WERI-Rb-1 (cell line): ENCODE data around the gene PTPRT.

Source experiments
- DNase-seq: peaks from one replicate; pipeline ENCODE4 v3.0.0-alpha.2; 2020
- H3K27ac ChIP-seq: fragments of 250-450 bp; sonication (Bioruptor Pico); 2 replicates; pipeline ENCODE4 v1.5.1; 2020; ENCODE audit warnings: mild to moderate bottlenecking, moderate library complexity
- H3K27me3 ChIP-seq: fragments of 250-450 bp; sonication (Bioruptor Pico); 2 replicates; pipeline ENCODE4 v1.5.1; 2021; ENCODE audit warnings: mild to moderate bottlenecking, low read depth, moderate library complexity; ENCODE audit not compliant: insufficient read depth, severe bottlenecking
- H3K36me3 ChIP-seq: fragments of 250-450 bp; sonication (Bioruptor Pico); 2 replicates; pipeline ENCODE4 v1.5.1; 2020; ENCODE audit warnings: mild to moderate bottlenecking, moderate library complexity
- H3K4me3 ChIP-seq: 2 replicates; pipeline ENCODE4 v1.5.1; 2011; ENCODE audit warnings: low read depth, mild to moderate bottlenecking, control low read depth, low read length
- H3K9me3 ChIP-seq: fragments of 250-450 bp; sonication (Bioruptor Pico); 2 replicates; pipeline ENCODE4 v1.5.1; 2021; ENCODE audit warnings: mild to moderate bottlenecking, moderate library complexity; ENCODE audit not compliant: severe bottlenecking
- TF ChIP-seq, protein P1 (sequence below): IDR thresholded peaks from 2 replicates; pipeline ENCODE4 v1.5.1; 2011; ENCODE audit warnings: low read depth, mild to moderate bottlenecking, control low read depth, inconsistent platforms, low read length

PTPRT gene

DNA sequence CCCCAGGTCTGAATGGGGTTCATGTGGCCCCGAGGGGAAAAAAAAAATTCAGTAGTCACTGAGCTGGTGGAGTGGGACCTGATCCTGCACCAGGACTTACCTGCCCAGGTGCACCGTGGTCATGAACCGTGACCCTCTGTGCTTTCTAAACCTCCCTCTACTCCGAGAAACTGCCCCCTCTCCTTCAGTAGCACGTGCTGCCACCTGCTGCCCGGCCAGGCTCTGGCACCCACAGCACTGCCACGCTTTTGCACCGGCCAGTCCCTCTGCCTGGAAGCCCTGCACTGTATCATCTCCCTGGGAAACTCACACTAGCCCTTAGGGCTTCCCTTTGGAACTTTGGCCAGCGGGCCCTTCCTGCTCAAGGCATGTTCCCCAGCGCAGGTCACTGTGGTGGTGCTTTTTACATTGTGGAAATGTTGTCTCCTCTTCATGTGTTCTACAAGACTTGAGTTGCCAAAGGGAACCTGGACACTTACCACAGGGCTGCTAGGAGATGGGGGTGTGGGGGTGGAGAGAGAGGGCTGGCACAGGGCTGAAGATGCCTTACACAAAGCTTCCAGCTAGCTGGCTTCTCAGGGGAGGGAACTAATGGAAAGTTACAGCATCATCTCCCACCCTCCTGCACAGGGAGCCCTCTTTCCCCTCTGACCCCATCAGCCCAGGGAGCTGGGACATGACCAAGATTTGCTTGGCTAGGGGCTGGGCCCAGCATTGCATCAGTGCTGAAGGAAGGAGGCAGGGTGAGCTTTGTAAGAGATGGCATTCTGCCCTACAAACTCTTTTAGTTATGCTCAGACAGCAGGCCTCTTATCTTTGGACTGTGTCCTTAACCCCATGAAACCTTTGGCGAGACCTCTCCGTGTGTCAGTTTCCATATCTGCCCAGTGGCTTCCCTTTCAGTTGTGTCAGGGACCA is 2.5 kb upstream of the PTPRT start:
- TF ChIP-seq, protein P1, sequence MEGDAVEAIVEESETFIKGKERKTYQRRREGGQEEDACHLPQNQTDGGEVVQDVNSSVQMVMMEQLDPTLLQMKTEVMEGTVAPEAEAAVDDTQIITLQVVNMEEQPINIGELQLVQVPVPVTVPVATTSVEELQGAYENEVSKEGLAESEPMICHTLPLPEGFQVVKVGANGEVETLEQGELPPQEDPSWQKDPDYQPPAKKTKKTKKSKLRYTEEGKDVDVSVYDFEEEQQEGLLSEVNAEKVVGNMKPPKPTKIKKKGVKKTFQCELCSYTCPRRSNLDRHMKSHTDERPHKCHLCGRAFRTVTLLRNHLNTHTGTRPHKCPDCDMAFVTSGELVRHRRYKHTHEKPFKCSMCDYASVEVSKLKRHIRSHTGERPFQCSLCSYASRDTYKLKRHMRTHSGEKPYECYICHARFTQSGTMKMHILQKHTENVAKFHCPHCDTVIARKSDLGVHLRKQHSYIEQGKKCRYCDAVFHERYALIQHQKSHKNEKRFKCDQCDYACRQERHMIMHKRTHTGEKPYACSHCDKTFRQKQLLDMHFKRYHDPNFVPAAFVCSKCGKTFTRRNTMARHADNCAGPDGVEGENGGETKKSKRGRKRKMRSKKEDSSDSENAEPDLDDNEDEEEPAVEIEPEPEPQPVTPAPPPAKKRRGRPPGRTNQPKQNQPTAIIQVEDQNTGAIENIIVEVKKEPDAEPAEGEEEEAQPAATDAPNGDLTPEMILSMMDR = peak; percentile 88
- no peak overlapping the region for H3K4me3 ChIP-seq
- no peak overlapping the region for H3K27ac ChIP-seq
- peak; percentile 66 for DNase-seq
- no peaks in the 10 kb centered on the region for H3K36me3 ChIP-seq
- H3K9me3 ChIP-seq = no peaks in the 10 kb centered on the region
- H3K27me3 ChIP-seq = peaks cover 71% of the 10 kb centered on the region

DNA sequence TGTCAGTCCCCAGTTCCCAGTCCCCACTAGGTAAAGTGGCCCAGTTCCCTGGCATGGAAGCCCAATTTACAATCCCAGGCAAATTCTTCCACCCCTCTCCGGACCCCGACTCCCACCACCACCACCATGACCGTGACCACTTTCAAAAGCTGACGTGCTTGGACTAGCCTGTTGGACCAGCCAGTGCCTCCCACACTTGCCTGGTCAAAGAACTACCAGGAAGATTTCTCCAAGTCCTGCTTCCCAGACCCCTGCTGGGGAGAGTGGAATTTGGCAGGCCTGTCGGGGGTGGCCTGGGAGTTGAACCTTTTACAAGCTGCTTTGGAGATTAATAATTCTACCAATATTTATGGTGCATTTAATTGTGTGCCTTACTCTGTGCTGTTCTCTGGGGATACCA is 1.4 kb upstream of the PTPRT start:
- peaks cover 61% of the 10 kb centered on the region for H3K27me3 ChIP-seq
- H3K36me3 ChIP-seq = no peaks in the 10 kb centered on the region
- H3K4me3 ChIP-seq = no peak overlapping the region
- H3K27ac ChIP-seq = no peak overlapping the region
- TF ChIP-seq, protein P1 = no peak
- no peaks in the 10 kb centered on the region for H3K9me3 ChIP-seq
- DNase-seq = no peak

DNA sequence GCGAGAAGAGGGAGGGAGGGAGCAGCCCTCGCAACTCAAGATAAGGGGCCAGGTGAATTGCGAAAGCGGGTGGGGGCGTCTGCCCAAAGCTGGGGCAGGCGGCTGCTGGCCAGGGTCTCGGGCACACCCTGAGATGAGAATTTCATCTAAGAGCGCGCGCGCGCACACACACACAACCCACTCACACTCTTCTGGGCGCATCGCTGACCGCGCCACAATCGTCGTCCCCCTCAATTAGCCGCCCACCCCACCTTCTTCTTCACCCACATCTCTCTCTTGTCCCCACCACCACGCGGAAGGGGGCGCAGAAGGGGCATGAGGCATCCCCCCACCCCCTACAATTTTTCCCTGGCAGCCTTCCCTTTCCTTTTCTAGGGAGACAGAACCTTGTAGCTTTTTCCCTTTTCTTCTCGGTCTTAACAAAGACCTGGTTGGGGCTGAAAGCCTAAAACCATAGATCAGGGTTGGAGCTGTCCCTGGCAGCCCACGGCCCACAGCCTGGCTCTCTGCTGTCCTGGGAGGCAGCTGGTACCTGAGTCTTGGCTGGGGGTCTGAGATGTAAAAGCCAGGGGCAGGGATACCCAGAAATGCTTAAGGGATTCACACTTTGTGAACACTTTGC is 737 bp upstream of the PTPRT start:
- TF ChIP-seq, protein P1 = no peak
- DNase-seq = no peak
- no peak overlapping the region for H3K4me3 ChIP-seq
- no peak overlapping the region for H3K27ac ChIP-seq
- H3K9me3 ChIP-seq = no peaks in the 10 kb centered on the region
- no peaks in the 10 kb centered on the region for H3K36me3 ChIP-seq
- peaks cover 54% of the 10 kb centered on the region for H3K27me3 ChIP-seq

- peak overlapping the region; percentile 38 for H3K4me3 ChIP-seq
- TF ChIP-seq, protein P1 = no peak
- peaks cover 47% of the 10 kb centered on the region for H3K27me3 ChIP-seq
- DNase-seq = peak; percentile 8
- H3K36me3 ChIP-seq = no peaks in the 10 kb centered on the region
- no peak overlapping the region for H3K27ac ChIP-seq
- no peaks in the 10 kb centered on the region for H3K9me3 ChIP-seq
These were observed 699 bp downstream of the PTPRT start for GRCh38 chr20:43188861-43189553.

DNA sequence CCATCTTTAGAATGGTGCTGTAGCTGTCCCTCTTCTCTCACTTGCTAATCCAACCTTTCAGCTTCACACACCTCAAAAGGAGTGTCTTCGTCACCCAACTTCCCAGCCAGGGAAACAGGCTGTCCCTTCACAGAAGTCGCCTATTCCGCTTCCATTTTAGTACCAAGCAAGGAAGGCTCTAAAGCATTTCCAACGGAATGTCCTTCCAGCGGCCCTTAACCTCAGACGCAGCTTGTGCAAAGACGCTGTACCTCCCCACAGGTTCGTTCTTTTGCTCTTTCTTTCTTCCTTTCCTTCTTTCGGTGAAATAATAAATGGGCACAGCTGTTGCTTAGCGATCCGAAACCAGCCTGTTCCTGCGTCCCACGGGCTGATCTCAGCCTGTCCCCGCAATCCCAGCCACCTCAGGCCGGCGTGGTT is 1.5 kb downstream of the PTPRT start:
- DNase-seq = no peak
- Histone ChIP-seq H3K4me3 (peak overlapping the region; percentile 4; the same call in 1 of the 2 replicates), H3K27me3 (peaks cover 45% of the 10 kb centered on the region), H3K36me3 (no peaks in the 10 kb centered on the region), H3K27ac (no peak overlapping the region), H3K9me3 (no peaks in the 10 kb centered on the region)
- TF ChIP-seq, protein P1 = no peak
